GM21447 (cell line): ENCODE data around the gene IRF7.
"Not testable (repeated sequence)": the region's sequence is repeated elsewhere in the genome, so short reads cannot be mapped to it uniquely, and the experiment has no call there.

ENCODE experiments used
- ATAC-seq: cut with Tn5 transposase; IDR thresholded peaks from one replicate; pipeline ENCODE4 v1.9.1; 2021; ENCODE audit not compliant: unreplicated experiment

The IRF7 gene

DNA sequence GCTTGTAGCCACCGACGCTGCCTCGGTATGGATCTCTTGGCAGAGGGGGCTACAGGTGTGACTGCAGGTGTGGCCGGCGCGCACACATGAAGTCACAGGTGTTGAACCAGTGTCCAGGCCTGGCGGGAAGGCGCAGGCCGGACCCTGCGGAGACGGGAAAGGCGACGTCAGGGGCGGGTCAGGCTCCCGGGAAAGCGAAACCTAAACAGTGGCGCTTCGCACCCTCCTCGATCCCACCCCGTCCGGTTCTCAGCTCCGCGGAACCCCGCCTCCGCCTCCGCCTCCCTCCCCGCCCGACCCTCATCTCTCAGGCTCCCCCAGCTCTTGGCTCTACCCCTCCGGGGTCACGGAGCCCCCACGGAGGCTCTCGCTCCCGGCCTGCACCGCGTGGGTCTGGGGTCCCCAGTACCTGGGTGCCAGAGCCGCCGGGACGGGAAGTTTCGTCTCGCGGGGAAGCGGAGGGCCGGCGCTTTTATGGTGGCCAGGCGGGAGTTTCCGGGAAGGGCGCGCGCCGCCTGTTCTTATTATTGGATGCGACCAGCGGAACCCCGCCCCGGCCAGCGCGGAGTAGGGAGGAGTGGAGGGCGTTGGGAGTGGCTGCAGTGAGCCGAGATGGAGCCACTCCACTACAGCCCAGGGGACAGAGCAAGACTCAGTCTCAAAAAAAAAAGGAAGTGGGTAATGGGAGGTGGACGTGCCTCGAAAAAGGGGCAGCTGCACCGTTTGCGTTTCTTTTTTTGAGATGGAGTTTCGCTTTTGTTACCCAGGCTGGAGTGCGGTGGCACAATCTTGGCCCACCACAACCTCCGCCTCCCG lies at the start of gene IRF7:
IRF7 (minus strand) TSS at position 447 of the 816 bp plus-strand sequence. CDS start 586 bp downstream, outside the sequence.
- peak; percentile 84 for ATAC-seq

GRCh38 chr11:665062-665703 lies 49.4 kb upstream of the IRF7 start:
- ATAC-seq, result no peak

GRCh38 chr11:662689-663274 lies 47.0 kb upstream of the IRF7 start:
- ATAC-seq, result no peak

DNA sequence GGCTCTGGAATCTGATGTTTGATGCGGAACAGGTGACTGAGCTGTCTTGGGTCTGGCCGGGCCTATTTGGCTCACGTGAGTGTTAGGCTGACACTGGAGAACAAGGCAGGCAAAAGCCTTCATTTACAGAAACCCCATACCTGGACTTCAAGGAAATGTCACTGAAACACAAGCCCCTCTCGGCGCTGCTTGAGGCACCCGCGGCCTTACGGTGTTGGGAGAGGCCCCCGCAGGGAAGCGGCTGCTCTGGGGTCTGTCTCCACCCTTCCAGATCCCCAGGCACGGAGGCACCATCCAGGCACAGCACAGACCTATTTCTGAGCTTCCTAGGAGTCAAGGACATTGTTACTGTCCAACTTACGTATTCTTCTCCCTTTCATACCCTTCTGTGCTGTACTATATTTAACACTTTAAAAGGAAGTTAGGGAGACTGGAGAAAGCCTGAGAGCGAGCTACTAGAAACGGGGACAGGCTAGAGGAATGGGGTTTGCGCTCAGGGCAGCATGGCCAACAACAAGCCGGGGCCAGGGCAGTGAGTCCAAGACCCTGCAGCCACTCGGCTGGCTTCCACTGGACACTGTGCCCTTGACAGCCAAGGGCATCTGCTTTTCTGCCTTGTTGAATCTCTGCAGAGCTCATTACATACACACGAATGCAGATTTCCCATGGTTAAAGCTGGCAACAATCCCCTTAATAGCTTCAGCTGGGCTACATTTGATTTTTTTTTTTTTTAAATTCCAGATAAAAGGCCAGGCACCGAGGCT lies 45.1 kb upstream of the IRF7 start:
- ATAC-seq, result no peak

DNA sequence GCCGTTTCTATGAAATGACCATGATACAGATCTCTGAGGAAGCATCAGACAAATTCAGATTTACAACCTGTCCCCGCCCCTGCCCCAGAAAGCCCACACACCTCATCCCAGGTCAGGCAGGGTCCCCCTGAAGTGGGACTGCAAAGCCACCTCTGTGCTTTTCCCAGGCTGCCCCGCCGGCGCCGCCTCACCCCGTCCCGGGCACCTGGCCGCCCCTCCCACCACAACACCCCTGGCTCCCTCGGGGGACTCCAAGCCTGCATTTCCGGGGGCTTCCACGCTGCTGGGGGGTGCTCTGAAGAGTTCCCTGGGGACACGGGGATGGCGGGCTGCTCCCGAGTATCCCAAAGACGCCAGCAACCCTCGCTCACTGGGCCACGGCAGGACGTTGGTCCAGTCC lies 44.5 kb upstream of the IRF7 start:
- no peak for ATAC-seq

- ATAC-seq, result no peak
These were observed 43.9 kb upstream of the IRF7 start for GRCh38 chr11:659532-660085.

DNA sequence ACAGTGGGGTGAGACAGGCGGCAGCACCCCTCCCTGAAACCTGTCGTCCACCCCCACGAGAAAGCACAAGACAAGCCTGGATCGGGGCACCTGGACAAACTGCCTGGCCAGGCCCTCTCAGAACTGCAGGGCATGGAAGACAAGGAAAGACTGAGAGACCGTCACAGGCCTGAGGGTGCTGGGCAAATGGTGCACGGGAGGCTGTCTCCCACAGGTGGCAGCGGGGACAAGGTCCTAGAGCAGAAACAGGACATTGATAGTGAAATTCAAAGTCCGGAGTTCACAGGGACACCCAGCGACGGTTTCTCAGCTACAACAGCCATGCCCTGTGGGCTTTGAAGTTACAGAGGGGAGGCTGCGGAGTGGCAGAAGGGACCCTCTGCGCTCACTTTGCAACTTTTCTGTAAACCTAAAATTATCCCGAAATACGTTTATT lies 42.0 kb upstream of the IRF7 start:
- no peak for ATAC-seq

DNA sequence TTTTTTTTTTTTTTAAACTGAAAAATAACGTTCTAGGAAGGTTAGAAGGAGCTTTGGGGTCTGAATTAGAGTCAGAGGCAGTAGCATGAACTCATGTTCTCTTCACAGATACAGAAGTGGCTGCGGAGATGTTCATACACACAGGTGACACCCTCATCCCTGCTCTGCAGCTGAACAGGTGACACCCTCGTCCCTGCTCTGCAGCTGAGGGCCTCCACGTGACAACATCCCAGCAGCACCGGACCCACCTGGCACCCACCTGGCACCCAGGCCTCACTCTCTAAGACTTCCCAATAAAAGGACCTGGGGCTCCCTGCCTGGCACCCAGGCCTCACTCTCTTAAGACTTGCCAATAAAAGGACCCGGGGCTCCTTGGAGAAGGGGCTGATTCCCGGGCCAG lies 41.1 kb upstream of the IRF7 start:
- ATAC-seq, result no peak

GRCh38 chr11:656426-656825 lies 40.7 kb upstream of the IRF7 start:
- ATAC-seq, result no peak

DNA sequence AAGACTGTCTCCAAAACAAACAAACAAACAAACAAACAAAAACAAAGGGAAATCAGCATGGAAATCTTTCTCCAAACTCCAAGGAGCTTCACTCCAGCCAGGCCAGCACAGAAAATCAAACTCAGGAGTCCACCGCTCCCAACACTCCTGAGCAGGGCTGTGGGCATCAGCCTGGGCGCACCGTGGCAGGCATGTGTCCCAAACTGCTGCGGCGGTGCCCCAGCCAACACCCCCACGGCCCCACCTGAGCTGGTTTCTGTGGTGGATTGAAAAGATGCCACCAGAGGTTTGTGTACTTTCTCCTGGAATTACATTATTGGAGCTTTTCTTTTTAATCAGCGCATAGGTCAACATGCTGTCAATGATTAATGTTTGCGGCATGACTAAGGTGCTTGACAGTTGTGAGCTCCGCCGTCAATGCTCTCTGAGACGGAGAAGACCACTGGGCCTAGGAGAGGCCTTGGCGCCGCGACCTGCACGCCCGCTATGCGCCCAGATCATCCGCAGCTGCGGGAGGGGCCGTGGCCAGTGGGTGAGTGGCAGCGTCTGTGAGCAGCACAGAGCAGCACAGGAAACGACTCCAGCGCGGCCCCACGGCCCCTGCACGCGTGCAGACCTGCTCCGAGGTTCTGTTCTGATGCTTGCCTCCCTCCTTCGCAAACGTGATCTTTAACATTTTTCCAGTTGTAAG lies 39.4 kb upstream of the IRF7 start:
- ATAC-seq, result no peak

- not testable (repeated sequence) for ATAC-seq
These were observed 38.7 kb upstream of the IRF7 start for GRCh38 chr11:654444-654843.

GRCh38 chr11:653837-654236 lies 38.1 kb upstream of the IRF7 start:
- ATAC-seq, result no peak

GRCh38 chr11:653136-653535 lies 37.4 kb upstream of the IRF7 start:
- ATAC-seq, result not testable (repeated sequence)

DNA sequence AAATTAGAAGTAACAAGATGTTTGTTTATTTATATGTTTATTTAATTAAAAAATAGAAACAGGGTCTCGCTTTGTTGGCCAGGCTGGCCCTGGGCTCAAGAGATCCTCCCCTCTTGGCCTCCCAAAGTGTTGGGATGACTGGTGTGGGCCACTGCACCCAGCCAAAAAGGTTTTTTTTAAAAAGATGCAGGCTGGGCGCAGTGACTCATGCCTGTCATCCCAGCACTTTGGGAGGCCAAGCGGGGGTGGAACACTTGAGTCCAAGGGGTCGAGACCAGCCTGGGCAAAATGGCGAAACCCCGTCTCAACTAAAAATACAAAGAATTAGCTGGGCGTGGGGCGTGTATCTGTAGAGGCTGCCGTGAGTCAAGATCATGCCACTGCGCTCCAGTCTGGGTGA lies 34.7 kb upstream of the IRF7 start:
- no peak for ATAC-seq

DNA sequence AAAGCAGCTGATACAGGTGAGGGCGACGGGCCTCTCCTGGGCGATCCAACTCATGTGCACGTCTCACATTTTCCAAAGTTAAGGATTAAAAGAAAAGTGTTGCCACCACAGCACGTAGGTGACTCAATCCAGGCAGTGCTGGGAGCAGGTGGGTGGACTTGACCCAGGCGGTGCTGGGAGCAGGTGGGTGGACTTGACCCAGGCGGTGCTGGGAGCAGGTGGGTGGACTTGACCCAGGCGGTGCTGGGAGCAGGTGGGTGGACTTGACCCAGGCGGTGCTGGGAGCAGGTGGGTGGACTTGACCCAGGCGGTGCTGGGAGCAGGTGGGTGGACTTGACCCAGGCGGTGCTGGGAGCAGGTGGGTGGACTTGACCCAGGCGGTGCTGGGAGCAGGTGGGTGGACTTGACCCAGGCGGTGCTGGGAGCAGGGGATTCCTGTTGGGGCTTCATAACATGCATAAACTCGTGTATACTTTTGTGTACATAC lies 32.0 kb upstream of the IRF7 start:
- not testable (repeated sequence) for ATAC-seq

DNA sequence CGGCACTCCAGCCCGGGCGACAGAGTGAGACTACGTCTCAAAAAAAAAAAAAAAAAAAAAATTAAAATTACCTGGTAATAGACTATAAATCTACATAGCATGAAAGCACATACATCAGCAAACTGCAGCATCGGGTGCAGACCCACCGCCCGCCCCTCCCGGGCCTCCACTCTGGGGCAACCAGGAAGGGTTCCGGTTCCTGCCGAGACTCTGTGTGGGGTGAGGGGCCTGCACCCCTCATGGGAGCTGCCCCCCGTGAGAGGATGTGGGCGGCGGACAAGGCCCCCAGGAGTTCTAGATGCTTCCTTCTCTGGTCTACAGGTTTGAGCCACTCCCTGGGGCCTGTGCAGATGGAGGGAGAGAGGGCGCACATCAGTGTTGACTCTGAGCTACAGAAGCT lies 30.5 kb upstream of the IRF7 start:
- ATAC-seq, result no peak

DNA sequence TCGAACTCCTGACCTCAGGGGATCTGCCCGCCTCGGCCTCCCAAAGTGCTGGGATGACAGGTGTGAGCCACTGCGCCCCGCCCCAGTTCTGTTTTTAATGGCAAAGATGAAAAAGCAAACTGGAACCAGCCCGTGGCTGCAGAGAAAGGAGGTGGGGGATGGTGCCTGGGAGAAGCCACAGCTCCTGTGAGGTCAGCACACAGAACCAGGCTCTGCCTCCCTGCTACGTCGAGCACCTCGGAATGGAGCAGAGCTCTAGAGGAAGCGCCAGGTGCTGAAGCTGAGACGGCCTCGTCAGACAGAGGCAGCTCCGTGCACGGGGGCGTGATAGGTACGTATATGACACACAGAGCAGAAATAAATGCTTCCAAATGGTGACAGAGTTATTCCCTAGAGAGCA lies 29.8 kb upstream of the IRF7 start:
- no peak for ATAC-seq

DNA sequence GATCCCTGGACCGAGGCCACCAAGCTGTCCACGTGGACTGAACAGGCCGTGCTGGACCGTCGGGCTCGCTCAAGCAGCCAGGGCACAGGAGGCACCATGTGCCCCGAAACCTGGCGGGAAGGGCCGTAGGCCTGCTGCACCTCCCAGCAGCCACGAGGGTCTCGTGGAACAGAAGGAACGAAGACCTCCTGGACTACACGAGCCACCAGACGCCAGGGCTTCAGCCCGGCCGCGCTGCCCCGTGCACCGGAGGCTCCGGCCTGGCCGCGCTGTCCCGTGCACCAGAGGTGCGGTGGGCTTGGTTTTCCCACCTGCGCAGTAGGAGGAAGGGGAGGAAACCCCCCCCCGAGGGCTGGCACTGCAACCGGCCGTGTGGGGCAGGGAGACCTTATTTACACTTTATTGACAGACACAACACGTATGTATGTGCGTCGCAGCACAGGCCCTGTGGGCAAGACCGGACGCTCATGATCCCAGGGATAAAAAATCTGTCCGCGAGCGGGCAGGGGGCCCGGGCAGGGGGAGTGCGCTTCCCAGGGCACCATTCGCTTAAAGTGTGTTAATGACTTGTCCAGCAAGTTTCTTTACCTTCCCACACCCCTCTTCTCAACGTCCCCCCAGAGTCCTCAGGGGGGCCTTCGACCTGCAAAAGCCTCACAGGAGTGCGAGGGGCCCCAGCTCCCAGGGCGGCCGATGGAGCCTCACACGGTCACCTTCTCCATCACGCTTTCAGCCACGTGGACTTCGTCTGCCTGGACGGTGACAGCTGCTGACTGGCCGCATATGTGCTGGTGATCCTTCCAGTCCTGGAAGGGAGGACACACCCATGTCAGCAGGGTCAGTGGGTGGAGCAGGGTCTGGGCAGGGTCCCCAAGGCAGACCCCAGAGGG lies 28.3 kb upstream of the IRF7 start:
- no peak for ATAC-seq

DNA sequence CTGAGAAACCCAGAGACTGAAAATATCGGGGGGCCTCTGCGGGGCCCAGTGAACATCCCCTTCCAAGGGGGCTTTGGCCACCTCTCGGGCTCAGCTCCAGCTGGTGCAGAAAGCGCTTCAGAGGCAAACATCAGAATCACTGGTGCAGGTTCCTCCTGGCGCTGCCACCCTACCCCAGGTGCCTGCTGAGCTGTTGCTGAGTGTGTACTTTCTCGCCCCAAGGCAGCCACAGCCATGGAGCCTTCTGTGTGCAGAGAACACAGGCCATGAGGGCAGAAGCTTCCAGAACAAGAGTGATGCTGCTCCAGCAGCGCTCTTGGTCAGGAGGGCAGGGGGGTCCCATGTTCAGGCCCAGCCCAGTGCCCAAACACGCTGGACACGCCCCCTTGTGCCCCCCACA lies 27.6 kb upstream of the IRF7 start:
- ATAC-seq, result no peak
